GM18951 (cell line): ENCODE data around the gene LCA5L.
A peak's percentile ranks its signal among the peaks of the same experiment; 100 is the strongest.

Experiments
- POLR2A ChIP-seq: IDR thresholded peaks from 4 replicates; pipeline ENCODE4 v1.6.1; 2011; ENCODE audit warnings: mild to moderate bottlenecking; ENCODE audit not compliant: insufficient read length, insufficient read depth; ENCODE audit errors: extremely low read depth
- in situ Hi-C: fragments of 300-500 bp; cut with MboI; formaldehyde crosslinking; loops from one replicate; pipeline ENCODE4 v1.12.0; 2022; ENCODE audit warnings: low sequenced_read_pairs, mixed read lengths, inconsistent platforms; ENCODE audit not compliant: unreplicated experiment

Gene LCA5L

DNA sequence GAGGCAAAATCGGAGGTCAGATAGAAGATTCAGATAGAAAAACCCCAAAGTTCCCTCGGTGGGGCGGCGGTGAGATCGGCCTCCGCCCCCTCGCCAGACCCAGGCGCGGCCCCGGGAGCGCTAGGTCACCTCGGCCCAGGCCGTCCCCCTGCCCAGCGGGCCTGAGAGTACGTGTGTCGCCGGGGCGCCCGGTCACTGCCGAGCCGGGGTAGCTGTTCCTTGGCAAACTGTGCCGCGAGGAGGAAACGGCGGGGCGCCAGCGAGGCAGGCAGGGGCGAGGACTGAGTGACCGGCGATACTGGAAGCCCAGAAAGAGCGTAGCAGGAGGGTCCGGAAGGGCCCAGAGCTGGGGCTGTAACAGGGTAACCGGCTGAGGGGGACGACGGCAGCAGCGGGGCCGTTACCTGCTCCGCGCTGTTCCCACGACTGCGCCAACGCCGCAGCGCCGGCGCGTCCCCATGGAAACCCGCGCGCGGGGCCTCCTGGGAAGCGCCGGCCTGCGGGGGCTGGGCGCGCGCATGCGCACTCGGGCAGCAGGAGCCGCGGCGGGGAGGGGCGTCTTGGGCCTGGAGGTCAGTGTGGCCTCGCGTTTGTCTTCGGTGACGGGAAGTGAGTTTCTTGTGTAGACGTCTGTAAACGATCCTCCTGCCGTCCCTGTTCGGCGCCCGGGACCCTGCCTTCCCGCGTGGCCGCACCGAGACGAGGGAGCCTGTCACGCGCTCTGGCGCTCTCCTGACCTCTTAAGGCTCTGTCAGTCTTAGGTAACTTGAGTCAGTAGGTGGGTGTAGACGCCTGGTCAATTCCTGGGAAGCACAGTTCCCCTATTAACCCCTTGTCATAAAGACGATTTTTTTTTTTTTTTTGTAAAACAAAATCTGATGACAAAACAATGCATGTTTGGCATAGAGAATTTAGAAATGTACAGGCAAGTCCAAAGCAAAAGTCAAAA, at the start of gene LCA5L:
Gene LCA5L, minus strand, starts transcription at position 458 of the 949 bp plus-strand sequence. CDS start 17,285 bp downstream, outside the sequence.
- TF ChIP-seq POLR2A, result peak; percentile 85
- in situ Hi-C loops, result loop anchor here (25.0 kb wide), 1 partner anchor 708 kb away; no protein-coding TSS in a partner anchor

DNA sequence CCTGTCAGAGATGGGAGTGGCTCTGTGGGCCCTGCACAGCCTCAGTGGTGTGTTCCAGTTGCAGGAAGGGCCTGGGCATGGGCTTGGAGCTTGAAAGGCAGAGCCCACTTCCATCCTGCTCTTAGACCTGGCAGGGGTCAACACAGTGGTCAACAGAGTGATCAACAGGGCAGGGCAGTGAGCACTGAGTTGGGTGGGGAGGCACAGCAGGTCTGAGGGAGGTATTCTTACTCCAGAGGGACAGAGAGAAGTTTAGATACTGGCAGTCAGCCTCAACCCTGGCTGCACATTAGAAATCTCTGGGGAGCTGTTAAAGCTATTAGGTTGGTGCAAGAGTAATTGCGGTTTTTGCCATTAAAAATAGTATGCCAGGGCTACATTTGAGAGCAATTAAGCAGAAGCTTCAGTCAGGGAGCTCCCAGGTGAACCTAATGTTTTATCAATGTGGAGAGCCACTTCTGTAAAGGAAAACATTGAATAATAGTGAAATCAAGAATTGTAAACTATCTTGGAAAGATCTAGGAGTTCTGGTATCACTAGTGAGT, 43.9 kb upstream of the LCA5L start:
- in situ Hi-C loops, result no loop called here
- no peak for TF ChIP-seq POLR2A

DNA sequence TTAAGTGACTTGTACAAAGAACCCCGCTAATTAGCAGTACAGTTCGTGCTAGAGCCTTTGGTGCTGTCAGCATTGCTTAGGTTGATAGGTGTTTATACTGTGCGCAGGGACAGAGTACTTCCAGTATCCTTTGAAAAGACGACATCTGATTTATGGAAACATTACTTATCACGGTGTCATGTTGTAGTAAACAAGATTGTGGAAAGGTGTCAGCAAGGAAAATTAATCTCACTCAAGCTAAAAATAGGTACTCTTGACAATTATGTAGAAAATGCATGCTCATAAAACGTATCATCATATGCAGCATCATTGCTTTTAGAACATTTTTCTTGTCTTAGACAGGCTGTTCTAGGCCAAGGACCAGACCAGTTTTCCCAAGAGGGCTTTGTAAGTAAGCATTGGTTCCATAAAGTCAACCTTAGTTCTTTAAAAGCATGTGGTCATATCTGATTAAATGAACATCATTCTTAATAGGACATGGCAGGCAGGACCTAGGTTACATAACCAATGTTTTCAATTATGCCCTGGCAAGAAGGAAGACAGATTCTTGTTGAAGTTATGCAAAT, 39.2 kb upstream of the LCA5L start:
- in situ Hi-C loops, result no loop called here
- no peak for TF ChIP-seq POLR2A

DNA sequence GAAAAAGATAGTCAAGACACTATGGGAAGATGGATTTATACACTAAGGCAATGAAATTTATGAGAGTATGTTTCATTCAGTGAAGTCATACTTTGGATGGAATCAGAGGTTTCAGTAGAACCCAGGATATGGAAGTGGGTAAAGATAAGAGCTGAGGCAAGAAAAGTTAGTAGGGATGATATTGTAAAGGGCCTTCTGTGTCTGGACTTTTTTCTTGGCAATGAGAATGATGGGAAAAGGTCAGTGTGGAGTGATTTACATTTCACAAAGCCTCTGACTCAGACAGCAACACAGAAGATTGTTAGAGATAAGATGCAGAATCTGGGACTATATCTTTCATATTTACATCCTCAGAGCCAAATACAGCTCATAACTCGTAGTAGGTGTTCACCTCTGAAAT, 38.3 kb upstream of the LCA5L start:
- no peak for TF ChIP-seq POLR2A
- in situ Hi-C loops, result no loop called here

DNA sequence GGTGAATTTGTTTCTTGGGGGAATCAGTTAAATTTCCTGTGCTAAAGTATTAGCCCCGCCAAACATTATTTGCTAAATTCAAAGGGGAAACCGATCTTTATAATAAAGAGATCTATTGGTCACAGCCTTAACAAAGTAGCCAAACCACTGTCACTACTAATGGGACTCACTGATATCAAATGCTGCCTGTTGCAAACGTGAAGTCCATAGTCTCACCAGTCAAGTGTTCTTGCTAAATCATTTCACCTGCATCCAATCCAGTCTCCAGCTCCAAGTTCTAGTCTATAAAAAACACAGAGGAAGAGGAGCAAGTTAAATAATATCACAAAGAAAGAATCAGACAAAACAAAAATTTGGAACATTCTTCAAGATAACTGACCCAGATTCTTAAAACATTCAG, 36.3 kb upstream of the LCA5L start:
- in situ Hi-C loops, result no loop called here
- TF ChIP-seq POLR2A, result no peak

DNA sequence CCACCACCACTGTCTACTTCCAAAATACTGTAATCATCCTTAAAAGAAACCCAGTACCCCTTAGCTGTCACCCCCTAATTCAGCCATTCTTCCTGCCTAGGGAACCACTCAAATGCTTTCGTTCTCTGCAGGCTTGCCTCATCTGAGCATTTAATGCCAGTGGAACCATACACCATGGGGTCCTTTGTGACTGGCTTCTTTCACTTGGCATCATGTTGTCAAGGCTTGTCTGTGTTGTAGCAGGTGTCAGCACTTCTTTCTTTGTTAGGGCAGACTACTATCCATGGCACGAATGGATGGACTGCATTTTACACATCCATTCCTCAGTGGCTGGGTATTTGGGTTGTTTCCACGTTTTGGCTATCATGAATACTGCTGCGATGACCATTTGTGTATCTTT, 34.7 kb upstream of the LCA5L start:
- in situ Hi-C loops, result no loop called here
- no peak for TF ChIP-seq POLR2A

DNA sequence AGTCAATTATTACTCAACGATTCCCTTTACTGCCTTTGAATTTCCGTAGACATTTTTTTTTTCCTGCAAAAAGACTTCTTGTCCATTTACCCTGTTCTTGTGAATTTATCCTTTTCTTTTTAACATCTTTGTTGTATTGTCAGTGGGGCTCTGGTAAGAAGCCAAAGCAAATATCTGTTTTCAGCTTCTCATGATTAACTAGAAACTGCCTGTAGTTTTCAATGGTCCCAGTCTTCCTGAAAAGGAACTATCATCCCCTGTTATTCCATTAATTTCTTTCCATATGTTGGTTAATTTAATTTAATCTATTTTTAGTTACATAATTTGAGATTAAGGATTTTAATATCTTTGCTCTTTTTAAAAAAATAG, 34.2 kb upstream of the LCA5L start:
- in situ Hi-C loops, result no loop called here
- no peak for TF ChIP-seq POLR2A

DNA sequence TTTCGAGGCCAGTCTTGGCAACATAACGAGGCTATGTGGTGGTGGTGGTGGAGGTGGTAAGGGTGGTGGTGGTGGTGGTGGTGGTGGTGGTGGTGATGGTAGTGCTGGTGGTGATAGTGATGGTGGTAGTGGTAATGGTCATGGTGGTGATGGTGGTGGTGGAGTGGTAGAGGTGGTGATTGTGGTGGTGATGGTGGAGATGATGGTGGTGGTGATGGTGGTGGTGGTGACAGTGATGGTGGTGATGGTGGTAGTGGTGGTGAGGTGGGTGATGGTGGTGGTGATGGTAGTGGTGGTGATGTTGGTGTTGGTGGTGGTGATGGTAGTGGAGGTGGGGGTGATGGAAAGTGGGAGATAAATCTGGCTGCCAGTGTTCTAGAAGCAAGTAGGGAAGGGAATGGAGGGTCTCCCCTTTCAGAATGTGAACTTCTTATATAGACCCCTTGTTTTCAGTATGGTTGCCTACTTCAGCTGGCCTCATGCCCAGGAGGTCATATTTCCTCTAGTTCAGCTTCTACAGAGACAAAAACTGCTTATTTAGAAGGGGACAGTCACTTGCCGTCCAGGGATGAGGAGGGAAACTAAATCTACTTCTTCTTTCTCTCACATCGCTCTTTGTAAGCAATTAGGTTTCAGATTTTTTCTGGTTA, 33.7 kb upstream of the LCA5L start:
- TF ChIP-seq POLR2A, result no peak
- in situ Hi-C loops, result no loop called here

DNA sequence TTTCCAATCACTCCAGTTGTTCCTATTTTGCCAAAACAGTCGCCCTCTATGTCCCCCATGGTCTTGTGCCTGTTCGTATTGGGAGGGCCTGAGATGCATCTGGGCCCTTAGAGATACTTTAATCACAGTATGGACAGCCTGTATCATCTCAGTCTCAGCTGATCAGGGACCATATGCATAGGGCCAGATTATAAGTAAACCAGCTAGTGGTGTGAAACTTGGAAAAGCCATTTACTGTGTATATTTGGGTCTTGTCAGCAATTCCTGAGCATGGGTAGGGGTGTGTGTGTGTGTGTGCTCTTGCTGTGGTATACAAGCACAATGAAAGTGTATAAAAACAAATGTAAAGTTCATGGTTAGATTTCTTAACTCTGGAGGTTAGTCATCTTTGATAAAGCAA, 29.0 kb upstream of the LCA5L start:
- in situ Hi-C loops, result no loop called here
- TF ChIP-seq POLR2A, result no peak

DNA sequence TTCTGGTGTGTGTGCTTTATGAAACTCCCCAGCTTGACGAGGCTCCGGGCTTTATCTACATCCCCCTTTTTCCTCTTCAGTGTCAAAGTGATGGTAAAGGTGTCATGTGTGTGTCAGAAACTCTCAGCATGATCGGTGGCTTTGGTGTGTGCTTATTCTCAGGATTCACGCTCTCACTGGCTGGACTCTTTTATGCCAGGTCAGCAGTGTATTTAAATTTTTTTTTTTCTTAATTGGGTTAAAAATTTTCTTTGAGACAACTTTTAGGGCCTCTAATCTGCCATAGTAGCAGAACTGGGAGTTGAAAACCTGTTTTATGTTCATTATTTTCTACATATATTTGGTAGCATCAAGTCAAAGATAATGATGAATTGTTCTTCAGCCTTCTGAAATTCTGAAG, 27.2 kb upstream of the LCA5L start:
- no peak for TF ChIP-seq POLR2A
- in situ Hi-C loops, result no loop called here

DNA sequence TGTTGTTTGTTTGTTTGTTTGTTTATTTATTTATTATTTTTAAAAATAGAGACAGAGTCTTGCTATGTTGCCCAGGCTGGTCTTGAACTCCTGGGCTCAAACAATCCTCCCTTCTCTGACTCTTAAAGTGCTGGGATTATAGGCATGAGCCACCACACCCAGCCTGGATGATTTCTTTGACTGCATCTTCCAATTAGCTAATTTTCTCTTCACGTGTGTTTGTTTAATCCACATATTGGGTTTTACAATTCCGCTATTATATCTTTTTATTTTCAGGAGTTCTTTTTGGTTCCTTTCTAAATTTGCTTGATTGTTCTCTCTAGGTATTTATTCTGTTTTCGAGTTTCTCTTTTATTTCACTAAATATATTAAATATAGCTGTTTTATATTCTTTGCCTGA, 26.0 kb upstream of the LCA5L start:
- in situ Hi-C loops, result no loop called here
- TF ChIP-seq POLR2A, result no peak

DNA sequence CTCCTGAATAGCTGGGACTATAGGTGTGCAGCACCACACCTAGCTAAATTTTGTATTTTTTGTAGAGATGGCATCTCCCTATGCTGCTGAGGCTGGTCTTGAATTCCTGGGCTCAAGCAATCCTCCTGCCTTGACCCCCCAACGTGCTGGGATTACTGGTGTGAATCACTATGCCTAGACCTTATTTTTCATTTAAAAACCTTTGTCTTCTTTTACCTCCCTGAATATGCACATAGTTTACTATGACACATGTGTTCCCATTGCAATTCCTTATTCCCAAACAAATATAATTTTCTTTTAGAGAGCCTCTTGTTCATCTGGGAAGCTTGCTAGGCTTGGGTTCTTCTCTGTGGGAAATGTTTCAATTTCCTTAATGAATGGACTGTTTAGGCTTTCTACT, 23.0 kb upstream of the LCA5L start:
- in situ Hi-C loops, result no loop called here
- no peak for TF ChIP-seq POLR2A

DNA sequence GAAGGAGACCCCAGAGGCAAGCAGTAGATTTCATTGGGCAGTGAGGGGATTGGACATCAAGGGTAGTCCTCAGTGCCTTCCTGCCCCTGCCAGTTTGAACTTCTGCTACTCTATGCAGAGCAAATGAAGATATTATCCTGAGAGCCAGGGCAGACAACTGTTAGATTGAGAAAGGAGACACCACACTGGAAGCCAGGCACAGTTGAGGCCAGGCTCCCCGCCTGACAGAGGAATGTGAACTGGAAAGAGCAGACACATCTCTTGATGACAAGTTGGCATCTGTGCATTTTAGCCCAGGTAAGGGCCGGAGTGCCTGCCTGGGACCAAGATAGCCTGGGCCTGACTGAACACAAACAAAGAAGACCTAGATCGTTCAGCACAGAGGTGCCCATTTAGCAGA, 22.2 kb upstream of the LCA5L start:
- in situ Hi-C loops, result no loop called here

More for the DNA sequence above, 22.2 kb upstream of the LCA5L start:
- TF ChIP-seq POLR2A, result no peak
